K562 (cell line): ENCODE results near the gene MCM6. TPM values are rescaled to one million over a fixed set of nuclear protein-coding genes. Genes with fewer than 3 reads are reported as not detected.

Experiments
- CBX8 ChIP-seq: fragments of 200-600 bp; sonication (generic); IDR thresholded peaks from 2 replicates; pipeline ENCODE4 v1.6.1; 2012; ENCODE audit warnings: borderline replicate concordance, mixed run types, low read depth, mild to moderate bottlenecking, moderate library complexity, mixed read lengths, low read length, control low read depth, inconsistent platforms; ENCODE audit not compliant: poor library complexity, severe bottlenecking; ENCODE audit errors: extremely low read depth
- HDGF ChIP-seq: fragments of 450-650 bp; IDR thresholded peaks from 2 replicates; pipeline ENCODE4 v1.6.1; 2016
- KAT7 ChIP-seq: sonication (generic); formaldehyde crosslinking; IDR thresholded peaks from 2 replicates; pipeline ENCODE4 v1.8.0; 2022; ENCODE audit warnings: missing genetic modification reagents, mild to moderate bottlenecking, borderline replicate concordance
- RFX7 ChIP-seq: fragments of 250-450 bp; sonication (Bioruptor Pico); IDR thresholded peaks from 2 replicates; pipeline ENCODE4 v1.5.1; 2021; ENCODE audit warnings: mild to moderate bottlenecking
- RNF219 ChIP-seq: fragments of 250-450 bp; sonication (Bioruptor Pico); IDR thresholded peaks from 2 replicates; pipeline ENCODE4 v1.5.0; 2022; ENCODE audit warnings: mild to moderate bottlenecking
- SAFB ChIP-seq: fragments of 200-400 bp; formaldehyde crosslinking; IDR thresholded peaks from 2 replicates; pipeline ENCODE4 v1.6.1; 2017; ENCODE audit warnings: low read depth, low read length, borderline replicate concordance
- SP2 ChIP-seq: IDR thresholded peaks from 2 replicates; pipeline ENCODE4 v1.6.1; 2011; ENCODE audit warnings: mild to moderate bottlenecking, low read depth, low read length, moderate library complexity; ENCODE audit not compliant: poor library complexity, severe bottlenecking; ENCODE audit errors: extremely low read depth
- ZNF318 ChIP-seq, 2 experiments: fragments of 450-650 bp; IDR thresholded peaks; 2 replicates each; pipeline ENCODE4 v1.6.1; 2016; ENCODE audit warnings: mild to moderate bottlenecking in 2 of 2, borderline replicate concordance in 1 of 2, low read depth in 1 of 2, moderate library complexity in 1 of 2
- ZNF696 ChIP-seq: fragments of 250-450 bp; sonication (Bioruptor Pico); conservative IDR thresholded peaks from 2 replicates; pipeline ENCODE4 v1.4.0; 2020; ENCODE audit warnings: mild to moderate bottlenecking, moderate library complexity
- polyA plus RNA-seq, 8 experiments: library from polyadenylated mRNA; depleted of rRNA in 4 of 8; stranded (reverse) in 5 of 8; unstranded in 3 of 8; fragments of >200 nt; fragmentation: Nextera tagmentation in 2 of 8; fragmentation: Illumina TruSeq in 1 of 8; extraction: Ambion mirVana in 2 of 8; extraction: Trizol in 1 of 8; gene quantifications; 2 replicates each; pipeline versions ENCODE4 v1.2.1 to v1.2.3, GENCODE V29; 2011 to 2014; ENCODE audit warnings: inconsistent platforms in 1 of 8, missing spikeins in 1 of 8
- total RNA-seq, 7 experiments: library from RNA; depleted of rRNA in 6 of 7; stranded (reverse); fragments of >200 nt in 6 of 7; fragmentation: Illumina TruSeq in 2 of 7; extraction: Trizol in 2 of 7; gene quantifications; 2 replicates each; pipeline versions ENCODE4 v1.2.1 to v1.2.3, GENCODE V29; 2011 to 2021; ENCODE audit warnings: low replicate concordance in 1 of 7
- TF ChIP-seq, protein P1 (sequence below): fragments of 250-450 bp; sonication (Bioruptor Pico); IDR thresholded peaks from 2 replicates; pipeline ENCODE4 v1.4.0; 2020; ENCODE audit warnings: mild to moderate bottlenecking, moderate library complexity, borderline replicate concordance
- TF ChIP-seq, protein P2 (sequence below): fragments of 450-650 bp; formaldehyde crosslinking; IDR thresholded peaks from 2 replicates; pipeline ENCODE4 v1.4.0; 2022; ENCODE audit warnings: missing genetic modification characterization

Gene MCM6
- total and polyA plus RNA-seq, 9 of the 15 experiments (the other 6 are each of a cell fraction or from before 2014, with no cell fraction given) = 42.6 to 133 (median 82.4) TPM

GRCh38 chr2:135876066-135876711, at the start of gene MCM6 (continued):
- TF ChIP-seq CBX8 (no peak), ZNF318 (IDR thresholded peaks at IDR 0.05; ENCODE audit: borderline replicate concordance in 1 of 2, low read depth in 1 of 2) (no peak), RFX7 (no peak), SAFB (no peak), SP2 (no peak), HDGF (no peak), ZNF696 (no peak), KAT7 (CRISPR knock-in tag) (no peak; the same call in 1 of the 2 replicates), RNF219 (CRISPR knock-in tag) (no peak)
- TF ChIP-seq, protein P1, sequence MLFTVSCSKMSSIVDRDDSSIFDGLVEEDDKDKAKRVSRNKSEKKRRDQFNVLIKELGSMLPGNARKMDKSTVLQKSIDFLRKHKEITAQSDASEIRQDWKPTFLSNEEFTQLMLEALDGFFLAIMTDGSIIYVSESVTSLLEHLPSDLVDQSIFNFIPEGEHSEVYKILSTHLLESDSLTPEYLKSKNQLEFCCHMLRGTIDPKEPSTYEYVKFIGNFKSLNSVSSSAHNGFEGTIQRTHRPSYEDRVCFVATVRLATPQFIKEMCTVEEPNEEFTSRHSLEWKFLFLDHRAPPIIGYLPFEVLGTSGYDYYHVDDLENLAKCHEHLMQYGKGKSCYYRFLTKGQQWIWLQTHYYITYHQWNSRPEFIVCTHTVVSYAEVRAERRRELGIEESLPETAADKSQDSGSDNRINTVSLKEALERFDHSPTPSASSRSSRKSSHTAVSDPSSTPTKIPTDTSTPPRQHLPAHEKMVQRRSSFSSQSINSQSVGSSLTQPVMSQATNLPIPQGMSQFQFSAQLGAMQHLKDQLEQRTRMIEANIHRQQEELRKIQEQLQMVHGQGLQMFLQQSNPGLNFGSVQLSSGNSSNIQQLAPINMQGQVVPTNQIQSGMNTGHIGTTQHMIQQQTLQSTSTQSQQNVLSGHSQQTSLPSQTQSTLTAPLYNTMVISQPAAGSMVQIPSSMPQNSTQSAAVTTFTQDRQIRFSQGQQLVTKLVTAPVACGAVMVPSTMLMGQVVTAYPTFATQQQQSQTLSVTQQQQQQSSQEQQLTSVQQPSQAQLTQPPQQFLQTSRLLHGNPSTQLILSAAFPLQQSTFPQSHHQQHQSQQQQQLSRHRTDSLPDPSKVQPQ (CRISPR knock-in tag) = no peak
- TF ChIP-seq, protein P2, sequence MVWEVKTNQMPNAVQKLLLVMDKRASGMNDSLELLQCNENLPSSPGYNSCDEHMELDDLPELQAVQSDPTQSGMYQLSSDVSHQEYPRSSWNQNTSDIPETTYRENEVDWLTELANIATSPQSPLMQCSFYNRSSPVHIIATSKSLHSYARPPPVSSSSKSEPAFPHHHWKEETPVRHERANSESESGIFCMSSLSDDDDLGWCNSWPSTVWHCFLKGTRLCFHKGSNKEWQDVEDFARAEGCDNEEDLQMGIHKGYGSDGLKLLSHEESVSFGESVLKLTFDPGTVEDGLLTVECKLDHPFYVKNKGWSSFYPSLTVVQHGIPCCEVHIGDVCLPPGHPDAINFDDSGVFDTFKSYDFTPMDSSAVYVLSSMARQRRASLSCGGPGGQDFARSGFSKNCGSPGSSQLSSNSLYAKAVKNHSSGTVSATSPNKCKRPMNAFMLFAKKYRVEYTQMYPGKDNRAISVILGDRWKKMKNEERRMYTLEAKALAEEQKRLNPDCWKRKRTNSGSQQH (CRISPR knock-in tag) = no peak
